Stimulated activated CD8-positive, alpha-beta memory T cell treated with anti-CD3 and anti-CD28 coated beads, Interleukin-4, amount 100 ng/mL, for 48 hours (primary cell): Measurements from ENCODE around the gene PIP4K2A.

Source experiments
- DNase-seq: peaks from one replicate; pipeline ENCODE4 v3.0.0-alpha.2; 2020

PIP4K2A gene

GRCh38 chr10:22589851-22590514 lies 124.4 kb downstream of the PIP4K2A start:
- no peak for DNase-seq

GRCh38 chr10:22588462-22588861 lies 125.9 kb downstream of the PIP4K2A start:
- DNase-seq, result no peak

GRCh38 chr10:22583683-22584082 lies 130.7 kb downstream of the PIP4K2A start:
- no peak for DNase-seq

GRCh38 chr10:22581461-22581860 lies 132.9 kb downstream of the PIP4K2A start:
- no peak for DNase-seq

- DNase-seq, result no peak
These were observed 133.7 kb downstream of the PIP4K2A start for GRCh38 chr10:22580711-22581110.

- no peak for DNase-seq
These were observed 134.6 kb downstream of the PIP4K2A start for GRCh38 chr10:22579826-22580225.

- no peak for DNase-seq
These were observed 140.4 kb downstream of the PIP4K2A start for GRCh38 chr10:22573820-22574569.

GRCh38 chr10:22570733-22571430 lies 143.5 kb downstream of the PIP4K2A start:
- peak; percentile 36 for DNase-seq

GRCh38 chr10:22570234-22570633 lies 144.1 kb downstream of the PIP4K2A start:
- no peak for DNase-seq

GRCh38 chr10:22568928-22569327 lies 145.4 kb downstream of the PIP4K2A start:
- DNase-seq, result no peak

- no peak for DNase-seq
These were observed 150.3 kb downstream of the PIP4K2A start for GRCh38 chr10:22564060-22564459.

- no peak for DNase-seq
These were observed 152.5 kb downstream of the PIP4K2A start for GRCh38 chr10:22561909-22562308.

- no peak for DNase-seq
These were observed 153.5 kb downstream of the PIP4K2A start for GRCh38 chr10:22560913-22561239.

GRCh38 chr10:22560096-22560912 lies 154.1 kb downstream of the PIP4K2A start:
- DNase-seq, result no peak

- no peak for DNase-seq
These were observed 157.1 kb downstream of the PIP4K2A start for GRCh38 chr10:22557321-22557720.

GRCh38 chr10:22556774-22557173 lies 157.6 kb downstream of the PIP4K2A start:
- DNase-seq, result no peak

GRCh38 chr10:22554461-22555182 lies 159.8 kb downstream of the PIP4K2A start:
- DNase-seq, result no peak

GRCh38 chr10:22553452-22553995 lies 160.9 kb downstream of the PIP4K2A start:
- DNase-seq, result no peak

GRCh38 chr10:22552888-22553378 lies 161.4 kb downstream of the PIP4K2A start:
- DNase-seq, result no peak

- DNase-seq, result no peak
These were observed 162.6 kb downstream of the PIP4K2A start for GRCh38 chr10:22551681-22552365.

- DNase-seq, result peak; percentile 85
These were observed 163.6 kb downstream of the PIP4K2A start for GRCh38 chr10:22550732-22551131.
